Type B pancreatic cell (in vitro differentiated cells): ENCODE results near the gene GRM3. TPM values are rescaled to one million over a fixed set of nuclear protein-coding genes. Genes with fewer than 3 reads are reported as not detected.
A peak's percentile ranks its signal among the peaks of the same experiment; 100 is the strongest.
"Not testable (repeated sequence)": the region's sequence is repeated elsewhere in the genome, so short reads cannot be mapped to it uniquely, and the experiment has no call there.

Experiments used
- DNase-seq: peaks from one replicate; pipeline ENCODE4 v3.0.0; 2021; ENCODE audit warnings: mixed read lengths; ENCODE audit not compliant: unreplicated experiment; ENCODE audit errors: extremely low spot score
- H3K27ac Mint-ChIP-seq: 2 replicates; pipeline ENCODE4 v1.8.0; 2021; ENCODE audit warnings: mild to moderate bottlenecking, mixed read lengths
- H3K27me3 Mint-ChIP-seq: 2 replicates; pipeline ENCODE4 v1.8.0; 2021; ENCODE audit warnings: mixed read lengths
- H3K36me3 Mint-ChIP-seq: 2 replicates; pipeline ENCODE4 v1.8.0; 2021; ENCODE audit warnings: mixed read lengths
- H3K4me1 Mint-ChIP-seq: one replicate; pipeline ENCODE4 v1.8.0; 2021; ENCODE audit warnings: mixed read lengths; ENCODE audit not compliant: unreplicated experiment
- H3K4me3 Mint-ChIP-seq: 2 replicates; pipeline ENCODE4 v1.8.0; 2021; ENCODE audit warnings: mild to moderate bottlenecking, mixed read lengths
- H3K9me3 Mint-ChIP-seq: 2 replicates; pipeline ENCODE4 v1.8.0; 2021; ENCODE audit warnings: mixed read lengths
- long read RNA-seq: library from polyadenylated mRNA; unstranded; transcript quantifications from one replicate; pipeline ENCODE4 v2.0.0, GENCODE V29; 2020
- total RNA-seq: library from RNA; stranded (reverse); gene quantifications from 2 replicates; pipeline ENCODE4 v1.2.1, GENCODE V29; 2021; ENCODE audit warnings: low replicate concordance
- TF ChIP-seq, protein P1 (sequence below): fragments of 200-600 bp; sonication (generic); conservative IDR thresholded peaks from 2 replicates; pipeline ENCODE4 v1.5.0; 2021; ENCODE audit warnings: antibody characterized with exemption, mild to moderate bottlenecking

GRM3 gene
- 0.46 and 0.79 TPM in 2 replicates for total RNA-seq
- long read RNA-seq, partial matches to known transcripts = 1 of 1 reads
- long read RNA-seq, other reads (novel, unspliced or antisense) = 0 of 1 reads

DNA sequence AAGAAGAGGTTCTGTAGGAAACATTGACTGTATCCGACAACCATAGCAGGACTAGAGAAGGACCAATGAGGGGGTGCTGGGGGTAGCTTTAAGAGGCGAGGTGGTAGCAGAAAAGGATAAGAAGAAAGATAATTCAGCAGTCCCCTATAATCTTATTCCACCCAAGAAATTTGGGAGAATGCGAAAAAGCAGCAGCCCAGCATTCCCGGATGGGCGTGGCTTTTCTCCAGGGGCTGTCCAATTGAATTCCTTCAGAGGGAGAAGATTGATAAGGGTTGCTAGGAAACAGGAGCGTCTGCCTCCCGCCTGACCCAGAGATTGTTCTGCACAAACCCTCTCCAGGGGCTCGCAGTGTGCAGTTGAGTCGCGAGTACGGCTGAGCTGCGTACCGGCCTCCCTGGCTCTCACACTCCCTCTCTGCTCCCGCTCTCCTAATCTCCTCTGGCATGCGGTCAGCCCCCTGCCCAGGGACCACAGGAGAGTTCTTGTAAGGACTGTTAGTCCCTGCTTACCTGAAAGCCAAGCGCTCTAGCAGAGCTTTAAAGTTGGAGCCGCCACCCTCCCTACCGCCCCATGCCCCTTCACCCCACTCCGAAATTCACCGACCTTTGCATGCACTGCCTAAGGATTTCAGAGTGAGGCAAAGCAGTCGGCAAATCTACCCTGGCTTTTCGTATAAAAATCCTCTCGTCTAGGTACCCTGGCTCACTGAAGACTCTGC, at the start of gene GRM3:
GRM3 (plus strand) TSS at position 349 of the 721 bp plus-strand sequence. CDS start 121,237 bp downstream, outside the sequence.
- H3K4me1 Mint-ChIP-seq = no peaks in the 10 kb centered on the region
- H3K36me3 Mint-ChIP-seq = no peaks in the 10 kb centered on the region
- peak within 1 kb of the TSS; percentile 87 for H3K4me3 Mint-ChIP-seq
- H3K27me3 Mint-ChIP-seq = peaks cover 77% of the 10 kb centered on the region
- no peak within 1 kb of the TSS for H3K27ac Mint-ChIP-seq
- TF ChIP-seq, protein P1, sequence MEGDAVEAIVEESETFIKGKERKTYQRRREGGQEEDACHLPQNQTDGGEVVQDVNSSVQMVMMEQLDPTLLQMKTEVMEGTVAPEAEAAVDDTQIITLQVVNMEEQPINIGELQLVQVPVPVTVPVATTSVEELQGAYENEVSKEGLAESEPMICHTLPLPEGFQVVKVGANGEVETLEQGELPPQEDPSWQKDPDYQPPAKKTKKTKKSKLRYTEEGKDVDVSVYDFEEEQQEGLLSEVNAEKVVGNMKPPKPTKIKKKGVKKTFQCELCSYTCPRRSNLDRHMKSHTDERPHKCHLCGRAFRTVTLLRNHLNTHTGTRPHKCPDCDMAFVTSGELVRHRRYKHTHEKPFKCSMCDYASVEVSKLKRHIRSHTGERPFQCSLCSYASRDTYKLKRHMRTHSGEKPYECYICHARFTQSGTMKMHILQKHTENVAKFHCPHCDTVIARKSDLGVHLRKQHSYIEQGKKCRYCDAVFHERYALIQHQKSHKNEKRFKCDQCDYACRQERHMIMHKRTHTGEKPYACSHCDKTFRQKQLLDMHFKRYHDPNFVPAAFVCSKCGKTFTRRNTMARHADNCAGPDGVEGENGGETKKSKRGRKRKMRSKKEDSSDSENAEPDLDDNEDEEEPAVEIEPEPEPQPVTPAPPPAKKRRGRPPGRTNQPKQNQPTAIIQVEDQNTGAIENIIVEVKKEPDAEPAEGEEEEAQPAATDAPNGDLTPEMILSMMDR = no peak
- DNase-seq = no peak
- no peaks in the 10 kb centered on the region for H3K9me3 Mint-ChIP-seq

DNA sequence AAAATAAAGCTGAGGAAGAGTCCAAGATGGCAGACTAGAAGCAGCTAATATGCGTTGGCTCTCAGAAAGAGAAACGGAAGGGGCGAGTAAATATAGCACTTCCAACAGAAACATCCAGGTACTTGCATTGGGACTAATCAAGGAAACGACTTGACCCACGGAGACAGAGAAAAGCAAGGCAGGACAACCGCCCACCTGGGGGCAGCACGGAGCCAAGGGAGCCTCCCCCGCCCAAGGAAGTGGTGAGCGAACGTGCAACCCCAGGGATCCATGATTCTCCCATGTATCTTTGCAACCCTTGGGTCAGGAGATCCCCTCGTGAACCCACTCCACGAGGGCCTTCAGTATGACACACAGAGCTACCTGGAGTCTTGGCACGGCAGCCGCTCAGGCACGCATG, 45.4 kb upstream of the GRM3 start:
- Mint-ChIP-seq H3K27me3 (peaks cover 8% of the 10 kb centered on the region), H3K36me3 (no peaks in the 10 kb centered on the region), H3K27ac (no peak overlapping the region), H3K4me3 (no peak overlapping the region), H3K4me1 (no peaks in the 10 kb centered on the region), H3K9me3 (no peaks in the 10 kb centered on the region)
- TF ChIP-seq, protein P1 = peak; percentile 48
- no peak for DNase-seq

DNA sequence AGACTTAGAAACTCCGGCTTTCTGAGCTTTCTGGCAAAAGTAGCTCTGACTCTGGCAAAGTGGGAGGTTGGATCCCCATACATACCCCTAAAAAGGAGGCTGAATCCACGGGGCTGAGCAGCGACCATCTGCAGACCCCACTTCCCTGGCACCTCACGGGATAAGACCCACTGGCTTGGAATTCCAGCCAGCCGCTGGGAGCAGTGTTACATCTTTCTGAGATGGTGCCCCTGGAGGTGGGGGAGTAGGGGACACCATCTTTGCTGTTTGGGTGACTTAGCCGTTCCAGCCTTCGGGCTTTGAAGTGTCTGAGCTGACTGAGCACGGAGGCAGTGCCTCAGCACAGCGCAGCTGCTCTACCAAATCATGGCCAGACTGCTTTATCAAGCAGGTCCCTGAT, 45.0 kb upstream of the GRM3 start:
- Mint-ChIP-seq H3K9me3 (no peaks in the 10 kb centered on the region), H3K36me3 (no peaks in the 10 kb centered on the region), H3K4me3 (no peak overlapping the region), H3K27ac (no peak overlapping the region), H3K27me3 (peaks cover 8% of the 10 kb centered on the region), H3K4me1 (no peaks in the 10 kb centered on the region)
- DNase-seq = no peak
- TF ChIP-seq, protein P1 = no peak

DNA sequence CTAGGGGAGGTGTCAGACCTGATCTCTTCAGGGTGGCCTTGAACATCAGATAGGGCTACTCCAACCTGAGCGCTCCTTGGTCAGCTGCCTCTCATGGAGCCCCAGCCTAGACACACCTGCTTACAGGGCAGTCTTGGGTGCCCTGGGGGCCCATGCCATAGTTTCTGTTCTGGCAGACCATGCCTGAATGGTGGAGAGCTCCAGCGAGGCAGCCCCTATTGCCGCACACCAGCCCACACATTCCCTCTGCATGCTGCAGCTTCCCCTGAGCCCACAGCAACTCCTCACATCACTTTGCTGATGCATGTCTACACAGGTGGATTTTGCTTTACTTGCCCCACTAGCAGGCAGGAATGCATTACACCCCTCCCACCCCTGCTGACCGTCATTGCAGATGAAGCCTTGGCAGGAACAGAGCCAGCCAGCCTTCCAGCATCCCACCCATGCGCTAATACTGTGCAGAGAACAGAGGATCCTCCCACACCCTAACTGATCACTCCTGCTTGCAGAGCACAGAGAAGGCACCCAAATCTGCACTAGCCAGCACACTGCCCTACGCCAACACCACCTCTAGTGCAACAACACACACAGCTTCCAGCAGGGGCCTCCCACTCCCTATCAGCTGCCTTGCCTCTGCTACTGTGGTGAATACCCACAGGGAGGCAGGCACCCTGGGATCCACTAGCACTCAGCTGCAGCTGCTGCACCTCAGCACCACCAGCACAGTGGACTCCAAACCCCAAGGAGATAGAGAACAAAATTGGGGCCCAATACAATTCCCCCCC, 43.0 kb upstream of the GRM3 start:
- H3K27ac Mint-ChIP-seq = no peak overlapping the region
- H3K36me3 Mint-ChIP-seq = no peaks in the 10 kb centered on the region
- peaks cover 8% of the 10 kb centered on the region for H3K27me3 Mint-ChIP-seq
- H3K9me3 Mint-ChIP-seq = no peaks in the 10 kb centered on the region
- no peaks in the 10 kb centered on the region for H3K4me1 Mint-ChIP-seq
- TF ChIP-seq, protein P1 = no peak
- DNase-seq = no peak
- H3K4me3 Mint-ChIP-seq = no peak overlapping the region

DNA sequence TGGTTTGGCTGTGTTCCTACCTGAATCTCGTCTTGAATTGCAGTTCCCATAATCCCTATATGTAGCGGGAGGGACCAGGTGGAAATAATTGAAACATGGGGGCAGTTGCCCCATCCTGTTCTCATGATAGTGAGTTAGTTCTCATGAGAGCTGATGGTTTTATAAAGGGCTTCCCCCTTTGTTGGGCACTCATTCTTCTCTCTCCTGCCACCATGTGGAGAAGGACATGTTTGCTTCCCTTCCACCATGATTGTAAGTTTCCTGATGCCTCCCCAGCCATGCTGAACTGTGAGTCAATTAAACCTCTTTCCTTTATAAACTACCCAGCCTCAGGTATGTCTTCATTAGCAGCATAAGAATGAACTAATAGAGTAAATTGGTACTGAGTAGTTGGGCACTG, 28.0 kb upstream of the GRM3 start:
- DNase-seq, H3K27me3 Mint-ChIP-seq: not testable (repeated sequence)

More for the DNA sequence above, 28.0 kb upstream of the GRM3 start:
- not testable (repeated sequence) for H3K27ac Mint-ChIP-seq, H3K9me3 Mint-ChIP-seq, H3K4me3 Mint-ChIP-seq, H3K36me3 Mint-ChIP-seq, H3K4me1 Mint-ChIP-seq
- TF ChIP-seq, protein P1 = peak; percentile 46
